Measurements from ENCODE around the gene NEO1.

The NEO1 gene

GRCh38 chr15:73075160-73075859 lies 23.0 kb downstream of the NEO1 start:
- Histone ChIP-seq H2BK5ac (ENCODE audit: low read depth, low read length, poor library complexity) (no peak overlapping the region), H3K79me2 (ENCODE audit: control insufficient read depth, insufficient read depth, low read length, poor library complexity) (no peaks in the 10 kb centered on the region), H4K12ac (ENCODE audit: low read depth, low read length) (no peak overlapping the region), H3K79me1 (ENCODE audit: low read length) (no peaks in the 10 kb centered on the region), H3K4me3 (ENCODE audit: low read depth, low read length) (no peak overlapping the region), H2BK120ac (ENCODE audit: insufficient read depth, low read length, poor library complexity) (no peak overlapping the region), H3K23ac (ENCODE audit: low read length) (no peak overlapping the region), H3K27me3 (ENCODE audit: insufficient read depth, low read length) (no peaks in the 10 kb centered on the region), H3K36me3 (ENCODE audit: control insufficient read depth in 1 of 2, insufficient read depth in 2 of 2, low read length in 2 of 2) (no peaks in the 10 kb centered on the region), H3K27ac (ENCODE audit: low read depth, low read length) (no peak overlapping the region), H3K9me3 (ENCODE audit: insufficient read depth, low read depth, low read length) (no peaks in the 10 kb centered on the region), H3K18ac (ENCODE audit: low read length) (no peak overlapping the region), H3K4ac (ENCODE audit: low read depth, low read length) (no peak overlapping the region), H3K9ac (ENCODE audit: low read length) (no peak overlapping the region), H2AK5ac (ENCODE audit: low read length) (no peak overlapping the region), H4K8ac (ENCODE audit: low read depth, low read length) (no peak overlapping the region), H2AFZ (ENCODE audit: insufficient read depth, low read length, poor library complexity) (no peak overlapping the region), H3K4me2 (ENCODE audit: low read length) (no peak overlapping the region), H2BK12ac (ENCODE audit: low read length) (no peak overlapping the region), H3K4me1 (ENCODE audit: control insufficient read depth in 1 of 2, insufficient read depth in 2 of 2, low read length in 2 of 2) (no peaks in the 10 kb centered on the region), H3K14ac (ENCODE audit: low read length) (no peak overlapping the region), H4K91ac (ENCODE audit: low read depth, low read length) (no peak overlapping the region)
- DNase-seq, result no peak
- no CpG with 5 or more reads among the region's 4 CpGs for WGBS (ENCODE audit: extremely low coverage, insufficient coverage, insufficient read length)

- Histone ChIP-seq H3K9me3 (ENCODE audit: insufficient read depth, low read depth, low read length) (no peaks in the 10 kb centered on the region), H4K91ac (ENCODE audit: low read depth, low read length) (no peak overlapping the region), H3K18ac (ENCODE audit: low read length) (no peak overlapping the region), H3K4me2 (ENCODE audit: low read length) (no peak overlapping the region), H3K27me3 (ENCODE audit: insufficient read depth, low read length) (no peaks in the 10 kb centered on the region), H3K27ac (ENCODE audit: low read depth, low read length) (no peak overlapping the region), H2AK5ac (ENCODE audit: low read length) (no peak overlapping the region), H3K79me1 (ENCODE audit: low read length) (no peaks in the 10 kb centered on the region), H2BK120ac (ENCODE audit: insufficient read depth, low read length, poor library complexity) (no peak overlapping the region), H4K12ac (ENCODE audit: low read depth, low read length) (no peak overlapping the region), H3K79me2 (ENCODE audit: control insufficient read depth, insufficient read depth, low read length, poor library complexity) (no peaks in the 10 kb centered on the region), H3K14ac (ENCODE audit: low read length) (no peak overlapping the region), H3K4me3 (ENCODE audit: low read depth, low read length) (no peak overlapping the region), H3K4me1 (ENCODE audit: control insufficient read depth in 1 of 2, insufficient read depth in 2 of 2, low read length in 2 of 2) (no peaks in the 10 kb centered on the region), H2BK5ac (ENCODE audit: low read depth, low read length, poor library complexity) (no peak overlapping the region), H3K36me3 (ENCODE audit: control insufficient read depth in 1 of 2, insufficient read depth in 2 of 2, low read length in 2 of 2) (no peaks in the 10 kb centered on the region), H3K23ac (ENCODE audit: low read length) (no peak overlapping the region), H2BK12ac (ENCODE audit: low read length) (no peak overlapping the region), H2AFZ (ENCODE audit: insufficient read depth, low read length, poor library complexity) (no peak overlapping the region), H3K4ac (ENCODE audit: low read depth, low read length) (no peak overlapping the region), H4K8ac (ENCODE audit: low read depth, low read length) (no peak overlapping the region), H3K9ac (ENCODE audit: low read length) (no peak overlapping the region)
- no CpG with 5 or more reads among the region's 4 CpGs for WGBS (ENCODE audit: extremely low coverage, insufficient coverage, insufficient read length)
- no peak for DNase-seq
These were observed 26.0 kb downstream of the NEO1 start for GRCh38 chr15:73078291-73078690.

- WGBS (ENCODE audit: extremely low coverage, insufficient coverage, insufficient read length), result no CpG with 5 or more reads among the region's 2 CpGs
- no peaks in the 10 kb centered on the region for H3K27me3 ChIP-seq (ENCODE audit: insufficient read depth, low read length)
- no peak overlapping the region for H3K4me2 ChIP-seq (ENCODE audit: low read length)
These were observed 26.5 kb downstream of the NEO1 start for GRCh38 chr15:73078722-73079121.

GRCh38 chr15:73079565-73079964 lies 27.3 kb downstream of the NEO1 start:
- no peaks in the 10 kb centered on the region for H3K79me1 ChIP-seq (ENCODE audit: low read length)
- no peak overlapping the region for H3K18ac ChIP-seq (ENCODE audit: low read length)
- no peak overlapping the region for H3K9ac ChIP-seq (ENCODE audit: low read length)
- H3K4me1 ChIP-seq (ENCODE audit: control insufficient read depth in 1 of 2, insufficient read depth in 2 of 2, low read length in 2 of 2), result no peaks in the 10 kb centered on the region
- H3K4ac ChIP-seq (ENCODE audit: low read depth, low read length), result no peak overlapping the region
- no peak overlapping the region for H4K12ac ChIP-seq (ENCODE audit: low read depth, low read length)
- no peak overlapping the region for H2BK120ac ChIP-seq (ENCODE audit: insufficient read depth, low read length, poor library complexity)
- H2AFZ ChIP-seq (ENCODE audit: insufficient read depth, low read length, poor library complexity), result no peak overlapping the region
- no peaks in the 10 kb centered on the region for H3K9me3 ChIP-seq (ENCODE audit: insufficient read depth, low read depth, low read length)
- no peak overlapping the region for H4K8ac ChIP-seq (ENCODE audit: low read depth, low read length)
- H3K4me3 ChIP-seq (ENCODE audit: low read depth, low read length), result no peak overlapping the region
- H2AK5ac ChIP-seq (ENCODE audit: low read length), result no peak overlapping the region
- no peaks in the 10 kb centered on the region for H3K27me3 ChIP-seq (ENCODE audit: insufficient read depth, low read length)
- no peaks in the 10 kb centered on the region for H3K36me3 ChIP-seq (ENCODE audit: control insufficient read depth in 1 of 2, insufficient read depth in 2 of 2, low read length in 2 of 2)
- no peak overlapping the region for H3K14ac ChIP-seq (ENCODE audit: low read length)
- H3K23ac ChIP-seq (ENCODE audit: low read length), result no peak overlapping the region
- H3K4me2 ChIP-seq (ENCODE audit: low read length), result no peak overlapping the region
- no peak for DNase-seq
- no peak overlapping the region for H4K91ac ChIP-seq (ENCODE audit: low read depth, low read length)
- no peak overlapping the region for H3K27ac ChIP-seq (ENCODE audit: low read depth, low read length)
- WGBS (ENCODE audit: extremely low coverage, insufficient coverage, insufficient read length), result no CpG with 5 or more reads among the region's 3 CpGs
- H3K79me2 ChIP-seq (ENCODE audit: control insufficient read depth, insufficient read depth, low read length, poor library complexity), result no peaks in the 10 kb centered on the region
- no peak overlapping the region for H2BK12ac ChIP-seq (ENCODE audit: low read length)
- H2BK5ac ChIP-seq (ENCODE audit: low read depth, low read length, poor library complexity), result no peak overlapping the region

More at GRCh38 chr15:73078722-73079121, 26.5 kb downstream of the NEO1 start:
- H4K12ac ChIP-seq (ENCODE audit: low read depth, low read length), result no peak overlapping the region
- no peak overlapping the region for H2BK12ac ChIP-seq (ENCODE audit: low read length)
- H3K79me2 ChIP-seq (ENCODE audit: control insufficient read depth, insufficient read depth, low read length, poor library complexity), result no peaks in the 10 kb centered on the region
- no peak overlapping the region for H3K14ac ChIP-seq (ENCODE audit: low read length)
- no peak overlapping the region for H3K4me3 ChIP-seq (ENCODE audit: low read depth, low read length)
- H3K36me3 ChIP-seq (ENCODE audit: control insufficient read depth in 1 of 2, insufficient read depth in 2 of 2, low read length in 2 of 2), result no peaks in the 10 kb centered on the region
- H2AFZ ChIP-seq (ENCODE audit: insufficient read depth, low read length, poor library complexity), result no peak overlapping the region
- DNase-seq, result peak; percentile 2 to 25
- no peak overlapping the region for H3K18ac ChIP-seq (ENCODE audit: low read length)
- no peaks in the 10 kb centered on the region for H3K9me3 ChIP-seq (ENCODE audit: insufficient read depth, low read depth, low read length)
- H2BK5ac ChIP-seq (ENCODE audit: low read depth, low read length, poor library complexity), result no peak overlapping the region
- no peak overlapping the region for H3K4ac ChIP-seq (ENCODE audit: low read depth, low read length)
- H3K23ac ChIP-seq (ENCODE audit: low read length), result no peak overlapping the region
- H4K8ac ChIP-seq (ENCODE audit: low read depth, low read length), result no peak overlapping the region
- no peak overlapping the region for H2BK120ac ChIP-seq (ENCODE audit: insufficient read depth, low read length, poor library complexity)
- H3K4me1 ChIP-seq (ENCODE audit: control insufficient read depth in 1 of 2, insufficient read depth in 2 of 2, low read length in 2 of 2), result no peaks in the 10 kb centered on the region
- no peak overlapping the region for H2AK5ac ChIP-seq (ENCODE audit: low read length)
- H4K91ac ChIP-seq (ENCODE audit: low read depth, low read length), result no peak overlapping the region
- no peak overlapping the region for H3K9ac ChIP-seq (ENCODE audit: low read length)
- H3K27ac ChIP-seq (ENCODE audit: low read depth, low read length), result no peak overlapping the region
- H3K79me1 ChIP-seq (ENCODE audit: low read length), result no peaks in the 10 kb centered on the region
